ENCODE results near the gene DCX. TPM values are rescaled to one million over a fixed set of nuclear protein-coding genes. Genes with fewer than 3 reads are reported as not detected.

DCX gene
- total RNA-seq, 1 experiment from 2014 or later, result not detected

GRCh38 chrX:111360839-111361238, 51.2 kb downstream of the DCX start:
- Histone ChIP-seq H3K4me3 (replicated peaks in 1 of 2; ENCODE audit: low read depth in 1 of 2, low read length in 2 of 2) (no peak overlapping the region), H3K79me2 (ENCODE audit: insufficient read depth, low read length) (no peaks in the 10 kb centered on the region), H4K20me1 (ENCODE audit: insufficient read depth) (no peaks in the 10 kb centered on the region), H3K36me3 (ENCODE audit: control insufficient read depth in 1 of 2, insufficient read depth in 2 of 2, low read length in 2 of 2) (no peaks in the 10 kb centered on the region), H3K9me2 (ENCODE audit: insufficient read depth) (no peaks in the 10 kb centered on the region), H3K4me1 (ENCODE audit: control insufficient read depth in 1 of 2, insufficient read depth in 2 of 2, low read length in 2 of 2) (no peaks in the 10 kb centered on the region), H3K9ac (ENCODE audit: low read length) (no peak overlapping the region), H3K27me3 (ENCODE audit: insufficient read depth, low read length) (no peaks in the 10 kb centered on the region; the same call in 1 of the 2 replicates), H3K27ac (ENCODE audit: low read depth, low read length) (no peak overlapping the region), H3K4me2 (ENCODE audit: low read length) (no peak overlapping the region), H2AFZ (ENCODE audit: low read depth, low read length, poor library complexity, severe bottlenecking) (no peak overlapping the region), H3K9me3 (ENCODE audit: control insufficient read depth in 1 of 2, insufficient read depth in 1 of 2, low read depth in 1 of 2, low read length in 2 of 2) (no peaks in the 10 kb centered on the region)
- ATAC-seq (no peak), DNase-seq (ENCODE audit: low read depth, low spot score) (no peak)
- intact Hi-C loops (cut with micrococcal nuclease), result no loop called here
- POLR2A ChIA-PET, result no interaction called here
- CTCF ChIA-PET, result no interaction called here
- RAD21 ChIA-PET (ENCODE audit: low non-redundant PET in 1 of 2, low total read pairs in 2 of 2, uncharacterized antibody in 2 of 2, unreplicated experiment in 2 of 2), result no interaction called here
- BruUV-seq (replicated peaks), result no TSS peak
- TF ChIP-seq TCF7L2 (IDR thresholded peaks at IDR 0.05; ENCODE audit: borderline replicate concordance, extremely low read depth, insufficient read depth, insufficient read length), result no peak
- TF ChIP-seq FOSL1 (IDR thresholded peaks at IDR 0.05; ENCODE audit: low read depth), result no peak
- no peak for TF ChIP-seq REST (IDR thresholded peaks at IDR 0.05; ENCODE audit: low read depth)
- no peak for TF ChIP-seq MAX (IDR thresholded peaks at IDR 0.05)
- no peak for TF ChIP-seq CBX3 (IDR thresholded peaks at IDR 0.05; ENCODE audit: low read depth)

GRCh38 chrX:111355523-111356115, 56.4 kb downstream of the DCX start:
- ChIA-PET CTCF (no interaction called here), RAD21 (ENCODE audit: low non-redundant PET in 1 of 2, low total read pairs in 2 of 2, uncharacterized antibody in 2 of 2, unreplicated experiment in 2 of 2) (no interaction called here), POLR2A (no interaction called here)
- H3K79me2 ChIP-seq (ENCODE audit: insufficient read depth, low read length), result no peaks in the 10 kb centered on the region
- H3K9me3 ChIP-seq (ENCODE audit: control insufficient read depth in 1 of 2, insufficient read depth in 1 of 2, low read depth in 1 of 2, low read length in 2 of 2), result no peaks in the 10 kb centered on the region
- H3K4me1 ChIP-seq (ENCODE audit: control insufficient read depth in 1 of 2, insufficient read depth in 2 of 2, low read length in 2 of 2), result no peaks in the 10 kb centered on the region
- no peak overlapping the region for H3K9ac ChIP-seq (ENCODE audit: low read length)
- no peak overlapping the region for H2AFZ ChIP-seq (ENCODE audit: low read depth, low read length, poor library complexity, severe bottlenecking)
- ATAC-seq, result no peak
- no TSS peak for BruUV-seq (replicated peaks)
- intact Hi-C loops (cut with micrococcal nuclease), result no loop called here
- no peaks in the 10 kb centered on the region for H3K36me3 ChIP-seq (ENCODE audit: control insufficient read depth in 1 of 2, insufficient read depth in 2 of 2, low read length in 2 of 2)
- no peaks in the 10 kb centered on the region for H4K20me1 ChIP-seq (ENCODE audit: insufficient read depth)
- H3K4me2 ChIP-seq (ENCODE audit: low read length), result no peak overlapping the region
- no peak overlapping the region for H3K27ac ChIP-seq (ENCODE audit: low read depth, low read length)
- no peak overlapping the region for H3K4me3 ChIP-seq (replicated peaks in 1 of 2; ENCODE audit: low read depth in 1 of 2, low read length in 2 of 2)
- no peaks in the 10 kb centered on the region for H3K9me2 ChIP-seq (ENCODE audit: insufficient read depth)
- DNase-seq (ENCODE audit: low read depth, low spot score), result no peak
- H3K27me3 ChIP-seq (ENCODE audit: insufficient read depth, low read length), result no peaks in the 10 kb centered on the region; the same call in 1 of the 2 replicates
- no peak for TF ChIP-seq CBX3 (IDR thresholded peaks at IDR 0.05; ENCODE audit: low read depth)
- TF ChIP-seq MAX (IDR thresholded peaks at IDR 0.05), result no peak
- TF ChIP-seq POLR2A (IDR thresholded peaks at IDR 0.05; ENCODE audit: borderline replicate concordance, extremely low read depth, insufficient read depth, insufficient read length), result no peak
- TF ChIP-seq EZH2phosphoT487 (IDR thresholded peaks at IDR 0.05; ENCODE audit: borderline replicate concordance), result no peak
- TF ChIP-seq CEBPB (IDR thresholded peaks at IDR 0.05; ENCODE audit: low read depth), result no peak

All from HCT116 (cell line).